D721Med (cell line): ENCODE measurements around the gene ZC3H12C.

Experiments
- DNase-seq: peaks from one replicate; pipeline ENCODE4 v3.0.0; 2011; ENCODE audit warnings: low spot score; ENCODE audit not compliant: insufficient read length
- FAIRE-seq: peaks from 2 replicates; lab custom pipeline; 2011; peaks lifted over from hg19 to GRCh38; lab: Jason Lieb, UNC
- TF ChIP-seq, protein P1 (sequence below): IDR thresholded peaks from 2 replicates; pipeline ENCODE4 v1.5.1; 2012; ENCODE audit warnings: mild to moderate bottlenecking, control low read depth; ENCODE audit not compliant: insufficient read depth; ENCODE audit errors: missing control alignments

ZC3H12C gene

DNA sequence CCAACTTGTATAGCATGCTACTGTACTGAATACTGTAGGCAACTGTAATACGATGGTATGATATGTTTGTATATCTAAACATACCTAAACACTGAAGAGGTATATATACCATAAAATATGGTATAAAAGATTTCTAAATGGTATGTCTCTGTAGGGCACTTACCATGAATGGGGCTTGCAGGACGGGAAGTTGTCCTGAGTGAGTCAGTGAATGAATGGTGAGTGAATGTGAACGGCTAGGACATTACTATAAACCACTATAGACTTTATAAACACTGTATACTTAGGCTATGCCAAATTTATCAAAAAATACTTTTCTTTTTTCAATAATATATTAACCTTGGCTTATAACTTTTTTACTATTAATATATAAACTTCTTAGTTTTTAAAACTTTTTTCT, 66.8 kb downstream of the ZC3H12C start:
- FAIRE-seq (no peak), DNase-seq (no peak)
- TF ChIP-seq, protein P1, sequence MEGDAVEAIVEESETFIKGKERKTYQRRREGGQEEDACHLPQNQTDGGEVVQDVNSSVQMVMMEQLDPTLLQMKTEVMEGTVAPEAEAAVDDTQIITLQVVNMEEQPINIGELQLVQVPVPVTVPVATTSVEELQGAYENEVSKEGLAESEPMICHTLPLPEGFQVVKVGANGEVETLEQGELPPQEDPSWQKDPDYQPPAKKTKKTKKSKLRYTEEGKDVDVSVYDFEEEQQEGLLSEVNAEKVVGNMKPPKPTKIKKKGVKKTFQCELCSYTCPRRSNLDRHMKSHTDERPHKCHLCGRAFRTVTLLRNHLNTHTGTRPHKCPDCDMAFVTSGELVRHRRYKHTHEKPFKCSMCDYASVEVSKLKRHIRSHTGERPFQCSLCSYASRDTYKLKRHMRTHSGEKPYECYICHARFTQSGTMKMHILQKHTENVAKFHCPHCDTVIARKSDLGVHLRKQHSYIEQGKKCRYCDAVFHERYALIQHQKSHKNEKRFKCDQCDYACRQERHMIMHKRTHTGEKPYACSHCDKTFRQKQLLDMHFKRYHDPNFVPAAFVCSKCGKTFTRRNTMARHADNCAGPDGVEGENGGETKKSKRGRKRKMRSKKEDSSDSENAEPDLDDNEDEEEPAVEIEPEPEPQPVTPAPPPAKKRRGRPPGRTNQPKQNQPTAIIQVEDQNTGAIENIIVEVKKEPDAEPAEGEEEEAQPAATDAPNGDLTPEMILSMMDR: no peak

DNA sequence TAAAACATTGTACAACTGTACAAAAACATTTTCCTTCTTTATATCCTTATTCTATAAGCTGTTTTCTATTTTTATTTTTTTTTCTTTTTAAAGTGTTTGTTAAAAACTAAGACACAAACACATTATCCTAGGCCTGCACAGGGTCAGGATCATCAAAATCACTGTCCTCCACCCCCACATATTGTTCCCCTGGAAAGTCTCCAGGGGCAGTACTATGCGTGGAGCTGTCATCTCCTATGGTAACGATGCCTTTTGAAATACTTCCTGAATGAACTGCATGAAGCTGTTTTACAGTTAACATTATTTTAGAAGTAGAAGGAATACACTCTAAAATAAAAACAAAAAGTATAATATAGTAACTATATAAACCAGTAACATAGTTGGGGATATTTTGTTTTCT, 67.2 kb downstream of the ZC3H12C start:
- TF ChIP-seq, protein P1: no peak
- FAIRE-seq (no peak), DNase-seq (no peak)

DNA sequence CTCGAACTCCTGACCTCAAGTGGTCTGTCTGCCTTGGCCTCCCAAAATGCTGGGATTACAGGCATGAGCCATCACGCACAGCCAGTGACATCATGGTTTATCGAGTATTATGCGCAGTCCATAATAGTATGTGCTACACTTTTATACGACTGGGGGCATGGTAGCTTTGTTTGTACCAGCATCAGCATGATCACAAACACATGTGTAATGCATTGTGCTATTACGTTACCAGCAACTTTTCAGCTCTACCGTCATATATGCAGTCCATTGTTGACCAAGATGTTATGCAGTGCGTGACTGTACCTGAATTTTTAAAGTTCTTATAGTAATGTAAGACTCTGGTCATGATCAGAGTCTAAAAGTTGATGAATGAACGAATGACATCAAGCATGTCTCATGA, 67.9 kb downstream of the ZC3H12C start:
- TF ChIP-seq, protein P1: no peak
- FAIRE-seq (no peak), DNase-seq (no peak)

DNA sequence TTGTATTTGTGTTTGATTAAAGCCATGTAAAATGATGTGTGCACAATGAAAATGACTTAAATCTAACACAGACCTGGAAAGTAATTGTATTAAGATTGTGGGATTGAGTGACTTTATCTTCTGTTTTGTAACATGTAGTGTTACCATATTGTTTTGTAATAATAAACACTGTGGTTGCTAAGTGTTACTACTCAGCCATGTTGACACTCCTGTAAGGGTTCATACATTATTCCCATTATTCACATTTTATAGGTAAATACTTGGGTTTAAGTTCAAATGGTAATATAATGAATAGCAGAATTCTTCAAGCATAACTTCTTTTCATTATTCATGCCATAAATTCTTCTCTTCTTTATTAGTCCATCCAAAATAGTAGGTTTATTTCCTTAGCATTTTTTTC, 69.0 kb downstream of the ZC3H12C start:
- no peak for DNase-seq
- FAIRE-seq: no peak
- TF ChIP-seq, protein P1: no peak

DNA sequence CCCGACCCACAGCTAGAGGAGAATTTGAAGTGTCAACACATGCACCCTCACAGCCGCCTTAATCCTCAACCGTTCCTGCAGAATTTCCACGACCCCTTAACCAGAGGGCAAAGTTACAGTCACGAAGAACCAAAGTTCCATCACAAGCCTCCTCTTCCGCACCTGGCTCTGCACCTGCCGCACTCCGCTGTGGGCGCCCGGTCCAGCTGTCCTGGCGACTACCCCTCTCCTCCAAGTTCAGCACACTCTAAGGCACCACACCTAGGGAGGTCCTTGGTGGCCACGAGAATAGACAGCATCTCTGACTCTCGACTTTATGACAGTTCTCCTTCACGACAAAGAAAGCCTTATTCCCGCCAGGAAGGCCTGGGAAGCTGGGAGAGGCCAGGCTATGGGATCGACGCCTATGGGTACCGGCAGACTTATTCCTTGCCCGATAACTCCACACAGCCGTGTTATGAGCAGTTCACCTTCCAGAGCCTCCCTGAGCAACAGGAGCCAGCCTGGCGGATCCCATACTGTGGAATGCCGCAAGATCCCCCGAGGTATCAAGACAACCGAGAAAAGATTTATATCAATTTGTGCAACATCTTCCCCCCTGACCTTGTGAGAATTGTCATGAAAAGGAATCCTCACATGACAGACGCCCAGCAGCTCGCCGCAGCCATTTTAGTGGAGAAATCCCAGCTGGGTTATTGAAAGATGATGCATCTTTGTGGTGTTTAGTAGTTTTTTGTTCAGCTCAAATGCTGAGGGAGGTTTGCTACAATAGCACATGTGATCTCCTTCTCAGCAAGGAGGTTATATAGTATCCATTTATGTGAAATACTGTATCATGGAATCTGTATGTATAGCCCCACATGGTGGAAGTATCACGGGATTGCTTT, 72.1 kb downstream of the ZC3H12C start:
- no peak for FAIRE-seq
- TF ChIP-seq, protein P1: no peak
- no peak for DNase-seq

DNA sequence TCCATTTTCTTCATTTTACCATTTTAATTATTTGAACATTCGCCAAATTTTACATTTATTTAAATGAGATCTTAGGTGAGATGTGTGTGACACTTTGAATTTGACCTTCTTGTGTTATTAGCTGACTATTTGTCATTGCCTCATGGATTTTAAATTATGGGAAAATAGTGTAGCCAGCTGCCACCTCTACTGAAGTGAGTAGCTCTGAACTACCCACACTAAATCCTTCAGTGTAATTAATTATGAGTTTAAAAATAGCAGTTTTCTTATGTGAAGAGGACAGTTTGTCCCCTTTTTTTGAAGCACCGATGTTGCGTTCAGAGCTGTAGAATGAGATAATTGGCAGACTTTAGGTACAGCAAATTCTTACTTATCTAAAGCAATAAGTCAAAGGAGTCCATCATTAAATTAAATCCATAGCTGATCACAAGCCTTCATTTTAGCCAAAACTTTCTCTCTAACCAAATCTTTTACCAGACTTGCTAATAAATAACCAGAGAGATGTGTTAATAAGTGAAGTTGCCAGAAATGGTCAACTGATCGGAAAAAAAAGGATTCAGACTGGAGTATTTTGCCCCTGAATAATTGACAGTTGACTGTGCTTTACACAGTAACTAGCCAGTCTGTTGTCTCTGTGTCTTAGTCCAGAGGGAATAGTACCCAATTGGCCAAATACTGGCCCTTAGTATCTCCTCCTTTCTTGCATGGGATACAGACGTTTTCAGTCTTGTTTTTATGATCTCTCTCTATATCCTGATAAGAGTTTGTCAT, 75.0 kb downstream of the ZC3H12C start:
- no peak for DNase-seq
- no peak for FAIRE-seq
- TF ChIP-seq, protein P1: no peak
